Neutrophil (primary cell): Measurements from ENCODE around the gene RABEPK.

ENCODE experiments used
- H3K27ac ChIP-seq: fragments of 200-600 bp; sonication (generic); 2 replicates; pipeline ENCODE4 v1.5.1; 2016; ENCODE audit warnings: mild to moderate bottlenecking, moderate library complexity
- H3K27me3 ChIP-seq: fragments of 200-600 bp; sonication (generic); 2 replicates; pipeline ENCODE4 v1.6.0; 2016; ENCODE audit warnings: mild to moderate bottlenecking
- H3K36me3 ChIP-seq: fragments of 200-600 bp; sonication (generic); 2 replicates; pipeline ENCODE4 v1.5.1; 2017
- H3K4me1 ChIP-seq, 2 experiments: fragments of 200-600 bp in 1 of 2; sonication (generic) in 1 of 2; 1 replicate in 1 of 2; 2 replicates in 1 of 2; pipeline versions ENCODE4 v1.5.1 to v1.6.1; 2013 to 2016; ENCODE audit warnings: low read depth in 1 of 2, low read length in 1 of 2, mild to moderate bottlenecking in 1 of 2, moderate library complexity in 1 of 2; ENCODE audit not compliant: control insufficient read depth in 1 of 2, insufficient read depth in 1 of 2
- H3K4me3 ChIP-seq, 2 experiments: fragments of 200-600 bp in 1 of 2; sonication (generic) in 1 of 2; 1 replicate in 1 of 2; 2 replicates in 1 of 2; pipeline ENCODE4 v1.5.1; 2013 to 2016; ENCODE audit warnings: low read depth in 1 of 2, low read length in 1 of 2, mild to moderate bottlenecking in 1 of 2, moderate library complexity in 1 of 2
- H3K9me3 ChIP-seq: fragments of 200-600 bp; sonication (generic); 2 replicates; pipeline ENCODE4 v1.5.1; 2016
- CTCF ChIP-seq: fragments of 200-600 bp; sonication (generic); IDR thresholded peaks from 2 replicates; pipeline ENCODE4 v1.5.1; 2016; ENCODE audit warnings: antibody characterized with exemption

RABEPK gene

GRCh38 chr9:125271081-125271480 lies 70.7 kb downstream of the RABEPK start:
- H3K4me3 ChIP-seq: no peak overlapping the region
- H3K36me3 ChIP-seq: peaks cover 9% of the 10 kb centered on the region
- no peaks in the 10 kb centered on the region for H3K9me3 ChIP-seq
- H3K4me1 ChIP-seq: peaks cover 9 to 14% of the 10 kb centered on the region in 2 experiments
- no peaks in the 10 kb centered on the region for H3K27me3 ChIP-seq
- H3K27ac ChIP-seq: no peak overlapping the region
- TF ChIP-seq CTCF: no peak

GRCh38 chr9:125272697-125273096 lies 72.4 kb downstream of the RABEPK start:
- Histone ChIP-seq H3K27me3 (no peaks in the 10 kb centered on the region), H3K36me3 (peaks cover 9% of the 10 kb centered on the region), H3K27ac (peak overlapping the region; percentile 64), H3K4me1 (peaks cover 9 to 14% of the 10 kb centered on the region in 2 experiments), H3K4me3 (no peak overlapping the region), H3K9me3 (no peaks in the 10 kb centered on the region)
- no peak for TF ChIP-seq CTCF

GRCh38 chr9:125276771-125277170 lies 76.4 kb downstream of the RABEPK start:
- peaks cover 9 to 14% of the 10 kb centered on the region in 2 experiments for H3K4me1 ChIP-seq
- H3K9me3 ChIP-seq: no peaks in the 10 kb centered on the region
- H3K27ac ChIP-seq: no peak overlapping the region
- TF ChIP-seq CTCF: no peak
- peaks cover 4% of the 10 kb centered on the region for H3K36me3 ChIP-seq
- no peaks in the 10 kb centered on the region for H3K27me3 ChIP-seq
- H3K4me3 ChIP-seq: no peak overlapping the region

- Histone ChIP-seq H3K9me3 (no peaks in the 10 kb centered on the region), H3K4me1 (peaks cover 8 to 12% of the 10 kb centered on the region in 2 experiments)
- no peak for TF ChIP-seq CTCF
Observed at GRCh38 chr9:125277411-125277810, 77.1 kb downstream of the RABEPK start.

GRCh38 chr9:125280945-125281344 lies 80.6 kb downstream of the RABEPK start:
- no peaks in the 10 kb centered on the region for H3K4me1 ChIP-seq
- TF ChIP-seq CTCF: no peak
- no peak overlapping the region for H3K4me3 ChIP-seq
- no peaks in the 10 kb centered on the region for H3K9me3 ChIP-seq
- H3K36me3 ChIP-seq: no peaks in the 10 kb centered on the region
- no peak overlapping the region for H3K27ac ChIP-seq
- no peaks in the 10 kb centered on the region for H3K27me3 ChIP-seq

More at GRCh38 chr9:125277411-125277810, 77.1 kb downstream of the RABEPK start:
- H3K36me3 ChIP-seq: no peaks in the 10 kb centered on the region
- no peaks in the 10 kb centered on the region for H3K27me3 ChIP-seq
- H3K27ac ChIP-seq: no peak overlapping the region
- no peak overlapping the region for H3K4me3 ChIP-seq
